Stimulated activated CD8-positive, alpha-beta memory T cell treated with anti-CD3 and anti-CD28 coated beads, Interleukin-7, amount 100 ng/mL, for 24 hours (primary cell): ENCODE measurements around the gene GIPC1.
A peak's percentile ranks its signal among the peaks of the same experiment; 100 is the strongest.

Source experiments
- DNase-seq: peaks from one replicate; pipeline ENCODE4 v3.0.0-alpha.2; 2020; ENCODE audit warnings: low read depth

Gene GIPC1

GRCh38 chr19:14494411-14494810, 1.5 kb downstream of the GIPC1 start:
- DNase-seq = no peak

GRCh38 chr19:14492756-14493337, 3.1 kb downstream of the GIPC1 start:
- no peak for DNase-seq

GRCh38 chr19:14487370-14488125, 8.4 kb downstream of the GIPC1 start:
- no peak for DNase-seq

GRCh38 chr19:14482172-14482941, 13.6 kb downstream of the GIPC1 start:
- no peak for DNase-seq

GRCh38 chr19:14480700-14481079, 15.2 kb downstream of the GIPC1 start:
- DNase-seq = no peak

- DNase-seq = peak; percentile 53
These were observed 15.8 kb downstream of the GIPC1 start for GRCh38 chr19:14479975-14480699.

- DNase-seq = no peak
These were observed 16.5 kb downstream of the GIPC1 start for GRCh38 chr19:14479309-14479974.

- no peak for DNase-seq
These were observed 17.8 kb downstream of the GIPC1 start for GRCh38 chr19:14478113-14478545.

- DNase-seq = no peak
These were observed 18.4 kb downstream of the GIPC1 start for GRCh38 chr19:14477418-14478112.

GRCh38 chr19:14476673-14477401, 19.1 kb downstream of the GIPC1 start:
- DNase-seq = no peak

GRCh38 chr19:14476327-14476672, 19.6 kb downstream of the GIPC1 start:
- no peak for DNase-seq

GRCh38 chr19:14475251-14476073, 20.5 kb downstream of the GIPC1 start, which contains the start of gene PTGER1:
Gene PTGER1 (minus strand): TSS chr19:14475354. CDS start chr19:14474320, 1,034 bp downstream.
- DNase-seq = no peak

- no peak for DNase-seq
These were observed 21.1 kb downstream of the GIPC1 start for GRCh38 chr19:14474827-14475226.

GRCh38 chr19:14473978-14474578, 21.8 kb downstream of the GIPC1 start:
- DNase-seq = no peak

GRCh38 chr19:14473073-14473977, 22.6 kb downstream of the GIPC1 start:
- DNase-seq = no peak

- peak; percentile 88 for DNase-seq
These were observed 23.6 kb downstream of the GIPC1 start for GRCh38 chr19:14472202-14472938.

GRCh38 chr19:14471436-14472187, 24.3 kb downstream of the GIPC1 start:
- no peak for DNase-seq
